Hepatocyte (in vitro differentiated cells): ENCODE results near the gene OLA1.

Experiments used
- CTCF ChIP-seq: fragments of 200-600 bp; sonication (generic); IDR thresholded peaks from 2 replicates; pipeline ENCODE4 v1.5.1; 2016; ENCODE audit warnings: antibody characterized with exemption, mild to moderate bottlenecking; ENCODE audit not compliant: poor library complexity
- EZH2 ChIP-seq: fragments of 200-600 bp; sonication (generic); IDR thresholded peaks from 2 replicates; pipeline ENCODE4 v1.6.1; 2016; ENCODE audit warnings: antibody characterized with exemption, mild to moderate bottlenecking, borderline replicate concordance

GRCh38 chr2:174033163-174033550 is 215.2 kb downstream of the OLA1 start:
- TF ChIP-seq CTCF = no peak
- no peak for TF ChIP-seq EZH2
